HPDE6-E6E7 (cell line): ENCODE results near the gene PLXNB1.
"Not testable (repeated sequence)": the region's sequence is repeated elsewhere in the genome, so short reads cannot be mapped to it uniquely, and the experiment has no call there.

Source experiments
- DNase-seq: peaks from one replicate; pipeline ENCODE4 v3.0.0; 2011; ENCODE audit warnings: missing footprints; ENCODE audit errors: extremely low spot score

The PLXNB1 gene

GRCh38 chr3:48464713-48465221 lies 34.9 kb upstream of the PLXNB1 start:
- DNase-seq: no peak

GRCh38 chr3:48463703-48464102 lies 33.8 kb upstream of the PLXNB1 start:
- no peak for DNase-seq

GRCh38 chr3:48461767-48462166 lies 31.9 kb upstream of the PLXNB1 start:
- DNase-seq: not testable (repeated sequence)

- no peak for DNase-seq
Measured at GRCh38 chr3:48460517-48460902, 30.6 kb upstream of the PLXNB1 start.

GRCh38 chr3:48459773-48460516 lies 30.1 kb upstream of the PLXNB1 start:
- DNase-seq: no peak

GRCh38 chr3:48459331-48459730 lies 29.4 kb upstream of the PLXNB1 start:
- DNase-seq: no peak

- DNase-seq: no peak
Measured at GRCh38 chr3:48456456-48456855, 26.6 kb upstream of the PLXNB1 start.

- no peak for DNase-seq
Measured at GRCh38 chr3:48451270-48451669, 21.4 kb upstream of the PLXNB1 start.

- DNase-seq: peak; percentile 60
Measured at GRCh38 chr3:48446425-48447193, 16.7 kb upstream of the PLXNB1 start, which contains the start of gene ATRIP. ATRIP (plus strand) TSS chr3:48446737; CDS start chr3:48446846, 109 bp downstream.

- no peak for DNase-seq
Measured at GRCh38 chr3:48446043-48446424, 16.1 kb upstream of the PLXNB1 start.

- DNase-seq: no peak
Measured at GRCh38 chr3:48445277-48445882, 15.5 kb upstream of the PLXNB1 start.

- DNase-seq: no peak
Measured at GRCh38 chr3:48441940-48442339, 12.1 kb upstream of the PLXNB1 start.

GRCh38 chr3:48440590-48440958 lies 10.7 kb upstream of the PLXNB1 start:
- DNase-seq: no peak

GRCh38 chr3:48439820-48440589 lies 10.1 kb upstream of the PLXNB1 start, which contains the start of the genes CCDC51 and TMA7:
CCDC51 (minus strand) TSS chr3:48440119; CDS start chr3:48435128, 4,991 bp downstream.
TMA7 (plus strand) TSS chr3:48440257; CDS start chr3:48440297, 40 bp downstream.
- DNase-seq: peak; percentile 77

- no peak for DNase-seq
Measured at GRCh38 chr3:48437812-48438211, 7.9 kb upstream of the PLXNB1 start.

GRCh38 chr3:48436855-48437254 lies 7.0 kb upstream of the PLXNB1 start:
- no peak for DNase-seq

- no peak for DNase-seq
Measured at GRCh38 chr3:48436477-48436787, 6.5 kb upstream of the PLXNB1 start.

GRCh38 chr3:48435774-48436476 lies 6.0 kb upstream of the PLXNB1 start:
- peak; percentile 35 for DNase-seq

GRCh38 chr3:48435223-48435595 lies 5.3 kb upstream of the PLXNB1 start:
- no peak for DNase-seq

GRCh38 chr3:48434591-48435222 lies 4.8 kb upstream of the PLXNB1 start:
- no peak for DNase-seq
